ENCODE data around the gene TMEM82. TPM values are rescaled to one million over a fixed set of nuclear protein-coding genes. Genes with fewer than 3 reads are reported as not detected.

The TMEM82 gene
- total and polyA plus RNA-seq, 9 of the 15 experiments (the other 6 are each of a cell fraction or from before 2014, with no cell fraction given) = not detected

- no peak for TF ChIP-seq NCOA1 (IDR thresholded peaks at IDR 0.05; ENCODE audit: low read depth)
- TF ChIP-seq MXI1 (IDR thresholded peaks at IDR 0.05; ENCODE audit: low read depth, low read length) = no peak
- TF ChIP-seq CHD7 (IDR thresholded peaks at IDR 0.05; ENCODE audit: low read depth, low read length) = no peak
- TF ChIP-seq GTF2F1 (IDR thresholded peaks at IDR 0.05; ENCODE audit: low read depth, low read length) = no peak
- no peak for TF ChIP-seq ZBTB33 (CRISPR knock-in tag; IDR thresholded peaks at IDR 0.05)
- TF ChIP-seq BCL6 (CRISPR knock-in tag; IDR thresholded peaks at IDR 0.05) = no peak
These were observed 14.3 kb upstream of the TMEM82 start (continued) for GRCh38 chr1:15727866-15728534.
